Measurements from ENCODE around the gene SSX5. TPM values are rescaled to one million over a fixed set of nuclear protein-coding genes. Genes with fewer than 3 reads are reported as not detected.

Gene SSX5
- total RNA-seq, 2 donors from 2014 or later, result not detected

Other genes starting within 250 kb of the SSX5 start
- 10 to 100 TPM in 1 of 2 donors, 1 to 10 TPM in 1; 5.8 to 10.1 TPM for gene ZNF182, start 192.8 kb downstream of the SSX5 start, total RNA-seq
- not detected for gene SPACA5, start 189.8 kb downstream of the SSX5 start, total RNA-seq
- 1 to 10 TPM; 1.2 to 4.3 TPM for gene ZNF630, start 125.2 kb downstream of the SSX5 start, total RNA-seq
- not detected for gene SPACA5B, start 66.2 kb downstream of the SSX5 start, total RNA-seq
- gene SSX1, start 58.6 kb upstream of the SSX5 start, total RNA-seq, result not detected
- gene SSX3, start 159.9 kb upstream of the SSX5 start, total RNA-seq, result not detected
- gene SSX4, start 186.7 kb upstream of the SSX5 start, total RNA-seq, result not detected
- gene SSX4B, start 215.2 kb upstream of the SSX5 start, total RNA-seq, result not detected

Data from activated T-helper 17 cell treated with anti-CD3 and anti-CD28 coated beads, Interleukin-2, amount 50 U/mL, for 72 hours (primary cell).